Mucosa of stomach (tissue), 1 donor: ENCODE results near the gene CHMP1A.

Experiments used
- H3K27me3 ChIP-seq: one replicate; pipeline ENCODE4 v1.7.0; 2013; ENCODE audit warnings: mild to moderate bottlenecking, low read length; ENCODE audit not compliant: control insufficient read depth, insufficient read depth
- H3K36me3 ChIP-seq: one replicate; pipeline ENCODE4 v1.7.0; 2013; ENCODE audit warnings: low read length; ENCODE audit not compliant: control insufficient read depth, insufficient read depth
- H3K4me1 ChIP-seq: one replicate; pipeline ENCODE4 v1.7.0; 2013; ENCODE audit warnings: mild to moderate bottlenecking, low read length; ENCODE audit not compliant: control insufficient read depth, insufficient read depth
- H3K4me3 ChIP-seq: one replicate; pipeline ENCODE4 v1.7.0; 2013; ENCODE audit warnings: low read length
- H3K9ac ChIP-seq: one replicate; pipeline ENCODE4 v1.7.0; 2013; ENCODE audit warnings: mild to moderate bottlenecking, low read length, moderate library complexity
- H3K9me3 ChIP-seq: one replicate; pipeline ENCODE4 v1.7.0; 2013; ENCODE audit warnings: mild to moderate bottlenecking, low read length, moderate library complexity; ENCODE audit not compliant: control insufficient read depth
- donor health status: Pancreatic carcinoma.

Gene CHMP1A

DNA sequence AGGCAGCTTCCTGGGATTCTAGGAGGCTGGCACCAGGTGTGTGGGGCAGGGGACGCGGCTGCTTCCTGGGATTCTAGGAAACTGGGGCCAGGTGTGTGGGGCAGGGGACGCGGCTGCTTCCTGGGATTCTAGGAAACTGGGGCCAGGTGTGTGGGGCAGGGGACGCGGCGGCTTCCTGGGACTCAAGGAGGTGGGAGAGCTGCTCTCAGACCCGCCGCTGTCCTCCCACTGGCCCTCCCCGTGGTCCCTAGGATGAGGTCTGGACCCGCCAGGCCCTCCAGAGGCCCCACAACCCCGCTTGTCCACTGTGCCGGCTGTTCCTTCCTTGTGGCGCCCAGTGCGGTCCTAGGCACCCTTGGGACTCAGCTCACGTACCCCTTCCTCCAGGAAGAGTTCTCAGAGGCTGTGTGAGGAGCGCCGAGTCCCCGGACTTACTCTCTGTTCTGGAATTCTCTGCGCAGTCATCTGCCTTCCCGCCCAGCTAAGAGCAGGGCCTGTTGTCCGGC is 43.5 kb downstream of the CHMP1A start:
- no peaks in the 10 kb centered on the region for H3K4me1 ChIP-seq
- peaks cover 12% of the 10 kb centered on the region for H3K27me3 ChIP-seq
- H3K4me3 ChIP-seq = no peak overlapping the region
- no peaks in the 10 kb centered on the region for H3K36me3 ChIP-seq
- H3K9me3 ChIP-seq = no peaks in the 10 kb centered on the region
- no peak overlapping the region for H3K9ac ChIP-seq

DNA sequence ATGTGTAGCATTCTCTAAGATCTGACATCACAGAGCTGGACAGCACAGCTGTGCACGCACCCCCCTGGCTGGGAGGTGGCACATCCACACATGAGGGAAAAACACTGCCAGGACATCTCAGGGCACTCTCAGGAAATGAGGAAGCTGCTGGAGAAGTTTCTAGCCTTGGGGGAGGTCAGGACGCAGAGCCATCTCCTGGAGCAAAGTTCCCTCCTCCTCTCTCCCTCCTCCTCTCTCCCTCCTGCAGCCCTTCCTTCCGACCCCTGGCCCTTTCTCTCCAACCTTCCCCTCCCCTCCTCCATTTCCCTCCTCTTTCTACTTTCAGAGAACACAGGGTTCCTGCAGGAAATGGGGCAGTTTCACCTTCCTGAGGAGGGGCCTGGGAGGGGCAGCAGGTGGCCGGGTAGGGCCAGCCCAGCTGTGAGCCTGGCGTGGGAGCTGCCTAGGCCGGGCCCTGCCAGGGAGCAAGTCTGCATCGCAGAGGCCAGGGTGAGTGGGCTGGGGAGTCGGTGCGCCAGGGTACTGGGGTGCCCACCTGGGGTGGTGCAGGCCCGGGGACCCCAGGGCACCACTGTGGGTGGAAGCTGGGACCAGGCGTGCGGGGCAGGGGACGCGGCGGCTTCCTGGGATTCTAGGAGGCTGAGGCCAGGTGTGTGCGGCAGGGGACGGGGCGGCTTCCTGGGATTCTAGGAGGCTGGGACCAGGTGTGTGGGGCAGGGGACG is 44.1 kb downstream of the CHMP1A start, which contains the start of gene DPEP1:
Gene DPEP1, plus strand, starts transcription at position 412 of the 723 bp plus-strand sequence. CDS start 16,769 bp downstream, outside the sequence.
- no peak within 1 kb of the TSS for H3K9ac ChIP-seq
- H3K4me3 ChIP-seq = no peak within 1 kb of the TSS
- no peaks in the 10 kb centered on the region for H3K9me3 ChIP-seq
- H3K36me3 ChIP-seq = no peaks in the 10 kb centered on the region
- no peaks in the 10 kb centered on the region for H3K4me1 ChIP-seq
- H3K27me3 ChIP-seq = peaks cover 15% of the 10 kb centered on the region

DNA sequence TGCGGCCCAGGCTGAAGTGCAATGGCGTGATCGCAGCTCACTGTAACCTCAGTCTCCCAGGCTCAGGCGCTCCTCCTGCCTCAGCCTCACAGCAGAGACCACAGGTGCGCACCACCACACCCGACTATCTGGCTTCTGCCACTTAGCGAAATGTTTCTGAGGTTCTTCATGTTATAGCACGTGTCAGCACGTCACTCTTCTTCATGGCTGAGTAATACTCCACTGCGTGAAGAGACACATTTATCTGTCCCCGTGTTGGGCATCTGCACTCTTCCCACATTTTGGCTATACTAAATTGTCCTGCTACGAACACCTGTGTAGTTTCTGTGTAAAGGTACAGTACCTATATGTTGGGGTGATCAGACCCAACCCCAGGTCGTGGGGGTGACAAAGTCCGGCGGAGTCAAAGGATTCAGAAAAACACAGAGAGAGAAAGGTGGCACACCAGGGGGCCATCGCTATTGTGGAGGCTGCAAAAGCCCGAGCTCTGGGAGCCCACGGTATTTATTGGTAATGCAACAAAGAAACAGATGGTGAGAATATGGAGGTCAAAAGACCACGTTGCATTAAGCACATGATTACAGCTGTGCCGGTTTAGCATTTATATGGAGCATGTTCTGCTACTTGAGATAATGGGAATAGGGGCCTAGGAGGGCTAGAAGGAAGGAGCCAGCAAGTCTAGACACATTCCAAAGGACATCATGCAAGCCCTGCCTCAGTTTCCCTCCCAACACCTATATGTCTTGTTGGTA is 44.9 kb downstream of the CHMP1A start:
- no peaks in the 10 kb centered on the region for H3K9me3 ChIP-seq
- H3K36me3 ChIP-seq = no peaks in the 10 kb centered on the region
- H3K4me1 ChIP-seq = no peaks in the 10 kb centered on the region
- peaks cover 20% of the 10 kb centered on the region for H3K27me3 ChIP-seq
- H3K4me3 ChIP-seq = no peak overlapping the region
- H3K9ac ChIP-seq = no peak overlapping the region

GRCh38 chr16:89610108-89610453 is 47.4 kb downstream of the CHMP1A start:
- Histone ChIP-seq H3K4me1 (no peaks in the 10 kb centered on the region), H3K36me3 (no peaks in the 10 kb centered on the region), H3K4me3 (no peak overlapping the region), H3K27me3 (peaks cover 17% of the 10 kb centered on the region), H3K9me3 (no peaks in the 10 kb centered on the region), H3K9ac (no peak overlapping the region)

DNA sequence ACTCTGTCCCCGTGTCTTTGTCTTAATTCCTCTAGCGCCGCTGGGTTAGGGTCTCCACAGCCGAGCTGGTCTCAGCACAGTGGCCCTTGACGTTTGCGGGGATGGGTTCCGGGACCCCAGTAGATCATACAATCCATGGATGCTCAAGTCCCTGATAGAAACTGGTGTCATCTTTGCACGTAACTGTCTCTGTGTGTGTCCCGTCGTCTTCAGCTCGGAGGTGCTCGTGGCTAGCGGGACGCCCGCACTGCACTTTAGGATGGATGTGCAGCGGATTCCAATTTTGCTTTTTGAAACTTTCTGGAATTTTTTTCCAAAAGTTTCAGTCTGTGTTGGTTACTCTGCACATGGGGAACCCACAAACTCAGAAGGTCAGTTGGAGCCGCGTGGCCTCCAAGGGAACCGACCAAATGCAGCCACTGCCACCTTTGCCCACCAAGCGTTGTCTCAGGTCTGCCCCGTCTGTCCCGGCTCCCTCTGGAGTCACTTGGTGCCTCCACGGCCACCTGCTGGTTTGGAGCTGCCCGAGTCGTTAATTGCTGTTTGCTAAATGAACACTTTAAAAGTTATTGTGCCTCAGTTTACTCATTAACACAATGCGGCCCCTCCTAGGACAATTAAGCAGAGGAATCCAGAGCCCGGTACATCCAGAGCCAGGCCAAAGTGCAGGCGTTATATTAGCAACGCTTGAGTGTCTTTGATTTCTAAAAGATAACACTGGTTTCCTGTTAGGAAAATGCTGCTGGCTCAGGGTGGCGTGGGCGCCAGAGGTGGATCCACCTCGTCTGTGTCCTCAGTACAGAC is 49.4 kb downstream of the CHMP1A start:
- Histone ChIP-seq H3K27me3 (peaks cover 12% of the 10 kb centered on the region), H3K9me3 (no peaks in the 10 kb centered on the region), H3K9ac (no peak overlapping the region), H3K36me3 (no peaks in the 10 kb centered on the region), H3K4me3 (no peak overlapping the region), H3K4me1 (no peaks in the 10 kb centered on the region)

- Histone ChIP-seq H3K4me1 (no peaks in the 10 kb centered on the region), H3K9me3 (no peaks in the 10 kb centered on the region), H3K4me3 (no peak overlapping the region), H3K36me3 (no peaks in the 10 kb centered on the region), H3K9ac (no peak overlapping the region), H3K27me3 (peaks cover 18% of the 10 kb centered on the region)
Measured at GRCh38 chr16:89607453-89607852, 50.1 kb downstream of the CHMP1A start.

GRCh38 chr16:89606006-89606405 is 51.5 kb downstream of the CHMP1A start:
- Histone ChIP-seq H3K4me3 (no peak overlapping the region), H3K4me1 (no peaks in the 10 kb centered on the region), H3K36me3 (no peaks in the 10 kb centered on the region), H3K27me3 (peaks cover 18% of the 10 kb centered on the region), H3K9me3 (no peaks in the 10 kb centered on the region), H3K9ac (no peak overlapping the region)

DNA sequence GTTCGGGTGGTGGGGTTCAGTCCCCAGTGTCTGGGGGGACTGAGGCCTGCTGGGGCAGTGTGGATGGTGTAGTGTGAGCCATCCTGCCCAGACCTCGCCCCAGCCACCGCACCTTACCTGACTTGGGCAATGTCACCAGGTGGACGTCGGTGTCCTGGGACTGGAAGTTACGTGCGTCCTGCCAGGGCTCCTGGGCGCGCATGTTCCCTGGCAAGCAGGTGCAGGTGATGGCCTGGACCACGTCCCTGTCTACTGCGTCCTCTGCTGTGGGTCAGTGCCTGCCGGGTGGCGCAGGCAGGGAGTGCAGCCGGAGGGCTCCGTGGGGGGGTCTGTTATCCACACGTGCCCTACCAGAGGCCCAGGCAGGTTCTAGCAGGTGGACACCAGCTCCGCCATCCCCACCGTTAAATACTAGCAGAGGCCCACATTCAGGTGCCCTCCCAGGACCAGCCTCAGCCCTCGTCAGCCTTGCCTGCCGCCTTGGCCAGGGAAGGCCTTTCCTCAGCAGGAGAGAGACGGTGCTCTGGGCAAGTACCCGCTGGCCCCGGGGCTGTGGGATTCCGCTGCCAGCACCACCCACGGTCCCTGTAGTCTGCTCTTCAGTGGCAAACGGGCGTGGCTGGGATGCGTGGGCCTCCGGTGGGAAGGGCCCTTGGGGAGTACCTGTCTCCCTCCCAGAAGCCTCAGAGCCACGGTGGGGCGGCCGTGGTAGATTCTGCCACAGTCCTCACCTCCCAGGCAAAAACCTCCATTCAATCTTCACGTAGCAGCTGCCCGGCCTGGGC is 52.1 kb downstream of the CHMP1A start:
- Histone ChIP-seq H3K27me3 (peaks cover 18% of the 10 kb centered on the region), H3K4me3 (no peak overlapping the region), H3K36me3 (no peaks in the 10 kb centered on the region)

DNA sequence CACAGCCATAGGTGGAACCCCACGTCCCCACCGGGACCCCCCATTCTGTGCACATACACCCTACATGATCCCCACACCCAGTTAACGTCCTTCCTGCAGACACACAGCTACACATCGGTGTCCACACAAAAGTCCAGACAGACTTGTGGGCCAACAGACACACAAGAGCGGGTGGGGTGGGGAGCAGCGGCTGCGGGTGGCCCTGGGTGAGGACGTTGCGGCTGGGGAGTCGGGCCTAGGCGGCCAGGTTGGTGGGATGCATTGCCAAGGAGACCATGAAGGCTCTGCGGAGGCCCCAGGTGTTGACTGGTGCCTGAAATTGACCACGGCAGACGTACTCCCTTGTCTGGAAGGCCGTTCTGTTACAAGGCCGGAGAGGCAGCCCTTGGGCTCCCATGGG is 52.7 kb downstream of the CHMP1A start:
- Histone ChIP-seq H3K27me3 (peaks cover 18% of the 10 kb centered on the region), H3K9ac (no peak overlapping the region), H3K4me1 (no peaks in the 10 kb centered on the region), H3K36me3 (no peaks in the 10 kb centered on the region), H3K4me3 (no peak overlapping the region), H3K9me3 (no peaks in the 10 kb centered on the region)

More for the DNA sequence above, 52.1 kb downstream of the CHMP1A start:
- no peak overlapping the region for H3K9ac ChIP-seq
- H3K9me3 ChIP-seq = no peaks in the 10 kb centered on the region
- no peaks in the 10 kb centered on the region for H3K4me1 ChIP-seq

- no peaks in the 10 kb centered on the region for H3K9me3 ChIP-seq
- no peak overlapping the region for H3K9ac ChIP-seq
- no peaks in the 10 kb centered on the region for H3K36me3 ChIP-seq
- no peaks in the 10 kb centered on the region for H3K4me1 ChIP-seq
- H3K27me3 ChIP-seq = peaks cover 12% of the 10 kb centered on the region
- no peak overlapping the region for H3K4me3 ChIP-seq
Measured at GRCh38 chr16:89602952-89603590, 54.4 kb downstream of the CHMP1A start.
